Measurements from ENCODE around the gene PSMB3.

Gene PSMB3

DNA sequence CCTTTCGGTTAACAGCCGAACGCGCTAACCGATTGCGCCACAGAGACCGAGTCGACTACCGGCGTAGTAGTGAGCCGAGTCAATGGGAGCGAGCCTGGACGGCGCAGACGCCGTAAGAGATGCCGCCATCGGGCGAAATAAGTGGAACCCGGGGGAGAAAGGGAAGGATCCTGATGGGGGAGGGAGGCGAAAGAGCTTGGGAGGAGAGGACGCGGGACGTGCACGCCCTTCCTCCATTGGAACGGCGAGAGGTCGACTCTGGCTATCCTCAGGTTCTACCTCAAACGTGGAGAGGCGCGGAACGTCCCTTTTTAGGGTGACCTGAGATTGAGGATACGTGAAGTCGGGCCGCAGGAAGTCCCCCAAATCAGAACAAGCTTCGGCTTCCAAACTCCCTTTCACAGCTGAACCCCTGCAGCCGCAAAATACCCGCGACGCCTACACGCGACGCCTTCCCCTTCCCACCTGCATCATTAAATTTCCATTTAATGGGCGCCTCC lies 683 bp upstream of the PSMB3 start (continued):
- TF ChIP-seq ZNF785 (tag by site-specific recombination; IDR thresholded peaks at IDR 0.05) (no peak), ZNF23 (tag by site-specific recombination; IDR thresholded peaks at IDR 0.05; ENCODE audit: borderline replicate concordance) (no peak), SP7 (tag by site-specific recombination; IDR thresholded peaks at IDR 0.05) (peak; percentile 87), ZNF214 (tag by site-specific recombination; IDR thresholded peaks at IDR 0.05; ENCODE audit: borderline replicate concordance) (no peak), ZNF660 (tag by site-specific recombination; IDR thresholded peaks at IDR 0.05) (peak; percentile 91), ZNF138 (tag by site-specific recombination; IDR thresholded peaks at IDR 0.05; ENCODE audit: borderline replicate concordance) (no peak), ZBTB48 (tag by site-specific recombination; IDR thresholded peaks at IDR 0.05) (no peak; the same call in 1 of the 2 replicates), TRIM28 (IDR thresholded peaks at IDR 0.05; ENCODE audit: borderline replicate concordance, low read length) (no peak; the same call in 1 of the 2 replicates), MEIS1 (CRISPR knock-in tag; IDR thresholded peaks at IDR 0.05; ENCODE audit: borderline replicate concordance) (no peak), ZNF837 (tag by site-specific recombination; IDR thresholded peaks at IDR 0.05) (no peak), ZNF510 (tag by site-specific recombination; IDR thresholded peaks at IDR 0.05; ENCODE audit: insufficient replicate concordance) (no peak), ZNF19 (tag by site-specific recombination; IDR thresholded peaks at IDR 0.05; ENCODE audit: low read depth) (no peak), ZNF624 (tag by site-specific recombination; IDR thresholded peaks at IDR 0.05) (no peak), PRDM1 (tag by site-specific recombination; IDR thresholded peaks at IDR 0.05) (peak; percentile 80), ZFP37 (tag by site-specific recombination; IDR thresholded peaks at IDR 0.05) (peak; percentile 84; the same call in 1 of the 2 replicates), ZNF571 (tag by site-specific recombination; IDR thresholded peaks at IDR 0.05) (no peak), MYNN (tag by site-specific recombination; IDR thresholded peaks at IDR 0.05; ENCODE audit: borderline replicate concordance) (no peak), ZNF266 (tag by site-specific recombination; IDR thresholded peaks at IDR 0.05; ENCODE audit: low read depth) (no peak), ZNF664 (tag by site-specific recombination; IDR thresholded peaks at IDR 0.05) (0 out of 2 replicates have a peak, but pooled peaks have one; percentile 12), GLI4 (tag by site-specific recombination; IDR thresholded peaks at IDR 0.05) (0 out of 2 replicates have a peak, but pooled peaks have one; percentile 8), SP2 (tag by site-specific recombination; IDR thresholded peaks at IDR 0.05) (peak; percentile 58), ZNF202 (tag by site-specific recombination; IDR thresholded peaks at IDR 0.05; ENCODE audit: borderline replicate concordance) (no peak), BCL11A (tag by site-specific recombination; IDR thresholded peaks at IDR 0.05; ENCODE audit: low read depth) (no peak), ZSCAN23 (tag by site-specific recombination; IDR thresholded peaks at IDR 0.05) (no peak)
- TF ChIP-seq, protein P1, sequence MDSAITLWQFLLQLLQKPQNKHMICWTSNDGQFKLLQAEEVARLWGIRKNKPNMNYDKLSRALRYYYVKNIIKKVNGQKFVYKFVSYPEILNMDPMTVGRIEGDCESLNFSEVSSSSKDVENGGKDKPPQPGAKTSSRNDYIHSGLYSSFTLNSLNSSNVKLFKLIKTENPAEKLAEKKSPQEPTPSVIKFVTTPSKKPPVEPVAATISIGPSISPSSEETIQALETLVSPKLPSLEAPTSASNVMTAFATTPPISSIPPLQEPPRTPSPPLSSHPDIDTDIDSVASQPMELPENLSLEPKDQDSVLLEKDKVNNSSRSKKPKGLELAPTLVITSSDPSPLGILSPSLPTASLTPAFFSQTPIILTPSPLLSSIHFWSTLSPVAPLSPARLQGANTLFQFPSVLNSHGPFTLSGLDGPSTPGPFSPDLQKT (IDR thresholded peaks at IDR 0.05; ENCODE audit: borderline replicate concordance, low read depth, low read length) = no peak
- TF ChIP-seq, protein P2, sequence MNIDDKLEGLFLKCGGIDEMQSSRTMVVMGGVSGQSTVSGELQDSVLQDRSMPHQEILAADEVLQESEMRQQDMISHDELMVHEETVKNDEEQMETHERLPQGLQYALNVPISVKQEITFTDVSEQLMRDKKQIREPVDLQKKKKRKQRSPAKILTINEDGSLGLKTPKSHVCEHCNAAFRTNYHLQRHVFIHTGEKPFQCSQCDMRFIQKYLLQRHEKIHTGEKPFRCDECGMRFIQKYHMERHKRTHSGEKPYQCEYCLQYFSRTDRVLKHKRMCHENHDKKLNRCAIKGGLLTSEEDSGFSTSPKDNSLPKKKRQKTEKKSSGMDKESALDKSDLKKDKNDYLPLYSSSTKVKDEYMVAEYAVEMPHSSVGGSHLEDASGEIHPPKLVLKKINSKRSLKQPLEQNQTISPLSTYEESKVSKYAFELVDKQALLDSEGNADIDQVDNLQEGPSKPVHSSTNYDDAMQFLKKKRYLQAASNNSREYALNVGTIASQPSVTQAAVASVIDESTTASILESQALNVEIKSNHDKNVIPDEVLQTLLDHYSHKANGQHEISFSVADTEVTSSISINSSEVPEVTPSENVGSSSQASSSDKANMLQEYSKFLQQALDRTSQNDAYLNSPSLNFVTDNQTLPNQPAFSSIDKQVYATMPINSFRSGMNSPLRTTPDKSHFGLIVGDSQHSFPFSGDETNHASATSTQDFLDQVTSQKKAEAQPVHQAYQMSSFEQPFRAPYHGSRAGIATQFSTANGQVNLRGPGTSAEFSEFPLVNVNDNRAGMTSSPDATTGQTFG (tag by site-specific recombination; IDR thresholded peaks at IDR 0.05; ENCODE audit: borderline replicate concordance) = peak; percentile 30; the same call in 1 of the 2 replicates
- TF ChIP-seq, protein P3, sequence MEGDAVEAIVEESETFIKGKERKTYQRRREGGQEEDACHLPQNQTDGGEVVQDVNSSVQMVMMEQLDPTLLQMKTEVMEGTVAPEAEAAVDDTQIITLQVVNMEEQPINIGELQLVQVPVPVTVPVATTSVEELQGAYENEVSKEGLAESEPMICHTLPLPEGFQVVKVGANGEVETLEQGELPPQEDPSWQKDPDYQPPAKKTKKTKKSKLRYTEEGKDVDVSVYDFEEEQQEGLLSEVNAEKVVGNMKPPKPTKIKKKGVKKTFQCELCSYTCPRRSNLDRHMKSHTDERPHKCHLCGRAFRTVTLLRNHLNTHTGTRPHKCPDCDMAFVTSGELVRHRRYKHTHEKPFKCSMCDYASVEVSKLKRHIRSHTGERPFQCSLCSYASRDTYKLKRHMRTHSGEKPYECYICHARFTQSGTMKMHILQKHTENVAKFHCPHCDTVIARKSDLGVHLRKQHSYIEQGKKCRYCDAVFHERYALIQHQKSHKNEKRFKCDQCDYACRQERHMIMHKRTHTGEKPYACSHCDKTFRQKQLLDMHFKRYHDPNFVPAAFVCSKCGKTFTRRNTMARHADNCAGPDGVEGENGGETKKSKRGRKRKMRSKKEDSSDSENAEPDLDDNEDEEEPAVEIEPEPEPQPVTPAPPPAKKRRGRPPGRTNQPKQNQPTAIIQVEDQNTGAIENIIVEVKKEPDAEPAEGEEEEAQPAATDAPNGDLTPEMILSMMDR (tag by site-specific recombination; IDR thresholded peaks at IDR 0.05) = no peak
- TF ChIP-seq, protein P4, sequence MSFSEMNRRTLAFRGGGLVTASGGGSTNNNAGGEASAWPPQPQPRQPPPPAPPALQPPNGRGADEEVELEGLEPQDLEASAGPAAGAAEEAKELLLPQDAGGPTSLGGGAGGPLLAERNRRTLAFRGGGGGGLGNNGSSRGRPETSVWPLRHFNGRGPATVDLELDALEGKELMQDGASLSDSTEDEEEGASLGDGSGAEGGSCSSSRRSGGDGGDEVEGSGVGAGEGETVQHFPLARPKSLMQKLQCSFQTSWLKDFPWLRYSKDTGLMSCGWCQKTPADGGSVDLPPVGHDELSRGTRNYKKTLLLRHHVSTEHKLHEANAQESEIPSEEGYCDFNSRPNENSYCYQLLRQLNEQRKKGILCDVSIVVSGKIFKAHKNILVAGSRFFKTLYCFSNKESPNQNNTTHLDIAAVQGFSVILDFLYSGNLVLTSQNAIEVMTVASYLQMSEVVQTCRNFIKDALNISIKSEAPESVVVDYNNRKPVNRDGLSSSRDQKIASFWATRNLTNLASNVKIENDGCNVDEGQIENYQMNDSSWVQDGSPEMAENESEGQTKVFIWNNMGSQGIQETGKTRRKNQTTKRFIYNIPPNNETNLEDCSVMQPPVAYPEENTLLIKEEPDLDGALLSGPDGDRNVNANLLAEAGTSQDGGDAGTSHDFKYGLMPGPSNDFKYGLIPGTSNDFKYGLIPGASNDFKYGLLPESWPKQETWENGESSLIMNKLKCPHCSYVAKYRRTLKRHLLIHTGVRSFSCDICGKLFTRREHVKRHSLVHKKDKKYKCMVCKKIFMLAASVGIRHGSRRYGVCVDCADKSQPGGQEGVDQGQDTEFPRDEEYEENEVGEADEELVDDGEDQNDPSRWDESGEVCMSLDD (tag by site-specific recombination; IDR thresholded peaks at IDR 0.05) = peak; percentile 83
- TF ChIP-seq, protein P5, sequence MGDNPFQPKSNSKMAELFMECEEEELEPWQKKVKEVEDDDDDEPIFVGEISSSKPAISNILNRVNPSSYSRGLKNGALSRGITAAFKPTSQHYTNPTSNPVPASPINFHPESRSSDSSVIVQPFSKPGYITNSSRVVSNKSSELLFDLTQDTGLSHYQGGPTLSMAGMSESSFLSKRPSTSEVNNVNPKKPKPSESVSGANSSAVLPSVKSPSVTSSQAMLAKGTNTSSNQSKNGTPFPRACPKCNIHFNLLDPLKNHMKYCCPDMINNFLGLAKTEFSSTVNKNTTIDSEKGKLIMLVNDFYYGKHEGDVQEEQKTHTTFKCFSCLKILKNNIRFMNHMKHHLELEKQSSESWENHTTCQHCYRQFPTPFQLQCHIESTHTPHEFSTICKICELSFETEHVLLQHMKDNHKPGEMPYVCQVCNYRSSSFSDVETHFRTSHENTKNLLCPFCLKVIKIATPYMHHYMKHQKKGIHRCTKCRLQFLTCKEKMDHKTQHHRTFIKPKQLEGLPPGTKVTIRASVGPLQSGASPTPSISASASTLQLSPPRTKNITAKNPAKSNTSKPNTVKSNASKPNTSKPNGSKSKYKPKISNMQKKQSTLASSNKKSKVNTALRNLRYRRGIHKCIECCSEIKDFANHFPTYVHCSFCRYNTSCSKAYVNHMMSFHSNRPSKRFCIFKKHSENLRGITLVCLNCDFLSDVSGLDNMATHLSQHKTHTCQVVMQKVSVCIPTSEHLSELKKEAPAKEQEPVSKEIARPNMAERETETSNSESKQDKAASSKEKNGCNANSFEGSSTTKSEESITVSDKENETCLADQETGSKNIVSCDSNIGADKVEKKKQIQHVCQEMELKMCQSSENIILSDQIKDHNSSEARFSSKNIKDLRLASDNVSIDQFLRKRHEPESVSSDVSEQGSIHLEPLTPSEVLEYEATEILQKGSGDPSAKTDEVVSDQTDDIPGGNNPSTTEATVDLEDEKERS (tag by site-specific recombination; IDR thresholded peaks at IDR 0.05) = no peak

Data from HEK293 (cell line).